T-helper 17 cell (primary cell): Measurements from ENCODE around the gene TIMP3. TPM values are rescaled to one million over a fixed set of nuclear protein-coding genes. Genes with fewer than 3 reads are reported as not detected.

Experiments
- ATAC-seq: fragments of 150-1000 bp; cut with Tn5 transposase; 2 replicates; pipeline ENCODE4 v1.10.0; 2021; ENCODE audit warnings: mild to moderate bottlenecking, moderate library complexity
- DNase-seq, 3 donors: peaks; one replicate each; pipeline versions ENCODE4 v3.0.0 to v3.0.0-alpha.2; 2020 to 2021
- H3K9me3 ChIP-seq: one replicate; pipeline ENCODE4 v1.7.0; 2013; ENCODE audit warnings: low read length, mild to moderate bottlenecking; ENCODE audit not compliant: control insufficient read depth, poor library complexity, severe bottlenecking
- H3K27ac Mint-ChIP-seq: one replicate; pipeline ENCODE4 v1.8.0; 2022; ENCODE audit warnings: mild to moderate bottlenecking, moderate library complexity, mixed read lengths
- H3K27me3 Mint-ChIP-seq: one replicate; pipeline ENCODE4 v1.8.0; 2022; ENCODE audit warnings: mixed read lengths
- H3K36me3 Mint-ChIP-seq: one replicate; pipeline ENCODE4 v1.8.0; 2022; ENCODE audit warnings: low read depth, mixed read lengths
- H3K4me1 Mint-ChIP-seq: one replicate; pipeline ENCODE4 v1.8.0; 2022; ENCODE audit warnings: mild to moderate bottlenecking, mixed read lengths
- H3K4me3 Mint-ChIP-seq: one replicate; pipeline ENCODE4 v1.8.0; 2022; ENCODE audit warnings: mild to moderate bottlenecking, moderate library complexity, mixed read lengths
- total RNA-seq, 4 donors: library from RNA in 2 of 4; stranded (reverse) in 2 of 4; gene quantifications; one replicate each; pipeline ENCODE4 v1.2.3 and lab custom pipeline; 2022 to 2026

The TIMP3 gene
- total RNA-seq, 2 donors from 2014 or later = 0.26 TPM; not detected in 1

- Mint-ChIP-seq H3K4me1 (peaks cover 8% of the 10 kb centered on the region), H3K27me3 (peaks cover 61% of the 10 kb centered on the region), H3K4me3 (no peak overlapping the region), H3K27ac (no peak overlapping the region), H3K36me3 (no peaks in the 10 kb centered on the region)
- no peak for DNase-seq
- ATAC-seq = no peak
- H3K9me3 ChIP-seq = no peaks in the 10 kb centered on the region
These were observed 7.9 kb upstream of the TIMP3 start for GRCh38 chr22:32793589-32793988.

GRCh38 chr22:32794449-32795213, 6.9 kb upstream of the TIMP3 start:
- Mint-ChIP-seq H3K27me3 (peaks cover 66% of the 10 kb centered on the region), H3K36me3 (no peaks in the 10 kb centered on the region), H3K4me1 (peaks cover 8% of the 10 kb centered on the region), H3K27ac (no peak overlapping the region), H3K4me3 (no peak overlapping the region)
- H3K9me3 ChIP-seq = no peaks in the 10 kb centered on the region
- no peak for DNase-seq
- no peak for ATAC-seq

- Mint-ChIP-seq H3K27ac (no peak overlapping the region), H3K36me3 (no peaks in the 10 kb centered on the region), H3K4me3 (no peak overlapping the region), H3K4me1 (peaks cover 8% of the 10 kb centered on the region), H3K27me3 (peaks cover 72% of the 10 kb centered on the region)
- ATAC-seq (no peak), DNase-seq (no peak)
- H3K9me3 ChIP-seq = no peaks in the 10 kb centered on the region
These were observed 6.3 kb upstream of the TIMP3 start for GRCh38 chr22:32795214-32795596.

GRCh38 chr22:32796865-32797573, 4.5 kb upstream of the TIMP3 start:
- peak; percentile 24 to 42 (median 24) for DNase-seq
- Mint-ChIP-seq H3K36me3 (no peaks in the 10 kb centered on the region), H3K27me3 (peaks cover 83% of the 10 kb centered on the region), H3K4me3 (no peak overlapping the region), H3K27ac (no peak overlapping the region), H3K4me1 (peaks cover 12% of the 10 kb centered on the region)
- peak; percentile 73 for ATAC-seq
- no peaks in the 10 kb centered on the region for H3K9me3 ChIP-seq

GRCh38 chr22:32799496-32799895, 2.0 kb upstream of the TIMP3 start:
- Mint-ChIP-seq H3K4me1 (peaks cover 12% of the 10 kb centered on the region), H3K4me3 (no peak overlapping the region), H3K27me3 (peaks cover 93% of the 10 kb centered on the region), H3K27ac (no peak overlapping the region), H3K36me3 (peaks cover 3% of the 10 kb centered on the region)
- H3K9me3 ChIP-seq = no peaks in the 10 kb centered on the region
- DNase-seq = no peak
- ATAC-seq = no peak

GRCh38 chr22:32800158-32800882, 1.2 kb upstream of the TIMP3 start:
- Mint-ChIP-seq H3K4me3 (no peak overlapping the region), H3K4me1 (peaks cover 11% of the 10 kb centered on the region), H3K27ac (no peak overlapping the region), H3K27me3 (peaks cover 93% of the 10 kb centered on the region), H3K36me3 (peaks cover 3% of the 10 kb centered on the region)
- ATAC-seq = no peak
- no peak for DNase-seq
- H3K9me3 ChIP-seq = no peaks in the 10 kb centered on the region

- peaks cover 3% of the 10 kb centered on the region for H3K36me3 Mint-ChIP-seq
- peaks cover 5% of the 10 kb centered on the region for H3K4me1 Mint-ChIP-seq
- H3K9me3 ChIP-seq = no peaks in the 10 kb centered on the region
- H3K27ac Mint-ChIP-seq = no peak overlapping the region
- peaks cover 93% of the 10 kb centered on the region for H3K27me3 Mint-ChIP-seq
- ATAC-seq (no peak), DNase-seq (no peak)
- peak overlapping the region; percentile 52 for H3K4me3 Mint-ChIP-seq
These were observed 440 bp upstream of the TIMP3 start for GRCh38 chr22:32800994-32801536.

- H3K4me3 Mint-ChIP-seq = no peak overlapping the region
- ATAC-seq (no peak), DNase-seq (no peak)
- peaks cover 4% of the 10 kb centered on the region for H3K4me1 Mint-ChIP-seq
- H3K36me3 Mint-ChIP-seq = peaks cover 3% of the 10 kb centered on the region
- peaks cover 87% of the 10 kb centered on the region for H3K27me3 Mint-ChIP-seq
- H3K9me3 ChIP-seq = no peaks in the 10 kb centered on the region
- no peak overlapping the region for H3K27ac Mint-ChIP-seq
These were observed 796 bp downstream of the TIMP3 start for GRCh38 chr22:32802237-32802765.

GRCh38 chr22:32803020-32803737, 1.7 kb downstream of the TIMP3 start:
- H3K9me3 ChIP-seq = no peaks in the 10 kb centered on the region
- H3K4me3 Mint-ChIP-seq = no peak overlapping the region
- DNase-seq (no peak), ATAC-seq (no peak)
- peaks cover 82% of the 10 kb centered on the region for H3K27me3 Mint-ChIP-seq
- H3K4me1 Mint-ChIP-seq = peaks cover 4% of the 10 kb centered on the region
- H3K27ac Mint-ChIP-seq = no peak overlapping the region
- peaks cover 3% of the 10 kb centered on the region for H3K36me3 Mint-ChIP-seq

- no peaks in the 10 kb centered on the region for H3K9me3 ChIP-seq
- ATAC-seq (no peak), DNase-seq (no peak)
- Mint-ChIP-seq H3K36me3 (peaks cover 3% of the 10 kb centered on the region), H3K27ac (no peak overlapping the region), H3K27me3 (peaks cover 82% of the 10 kb centered on the region), H3K4me1 (peaks cover 4% of the 10 kb centered on the region), H3K4me3 (no peak overlapping the region)
These were observed 2.4 kb downstream of the TIMP3 start for GRCh38 chr22:32803738-32804435.

- H3K27me3 Mint-ChIP-seq = peaks cover 82% of the 10 kb centered on the region
These were observed 3.2 kb downstream of the TIMP3 start for GRCh38 chr22:32804531-32805360.

More at GRCh38 chr22:32804531-32805360, 3.2 kb downstream of the TIMP3 start:
- H3K9me3 ChIP-seq = no peaks in the 10 kb centered on the region
- H3K27ac Mint-ChIP-seq = no peak overlapping the region
- peaks cover 4% of the 10 kb centered on the region for H3K4me1 Mint-ChIP-seq
- DNase-seq = no peak
- no peak overlapping the region for H3K4me3 Mint-ChIP-seq
- peaks cover 3% of the 10 kb centered on the region for H3K36me3 Mint-ChIP-seq
- no peak for ATAC-seq
